NK-92 (cell line): Measurements from ENCODE around the gene MFSD11.
"Not testable (repeated sequence)": the region's sequence is repeated elsewhere in the genome, so short reads cannot be mapped to it uniquely, and the experiment has no call there.

ENCODE experiments used
- DNase-seq: peaks from one replicate; lab custom pipeline; 2025; ENCODE audit not compliant: unreplicated experiment; lab: John Stamatoyannopoulos, UW

MFSD11 gene

DNA sequence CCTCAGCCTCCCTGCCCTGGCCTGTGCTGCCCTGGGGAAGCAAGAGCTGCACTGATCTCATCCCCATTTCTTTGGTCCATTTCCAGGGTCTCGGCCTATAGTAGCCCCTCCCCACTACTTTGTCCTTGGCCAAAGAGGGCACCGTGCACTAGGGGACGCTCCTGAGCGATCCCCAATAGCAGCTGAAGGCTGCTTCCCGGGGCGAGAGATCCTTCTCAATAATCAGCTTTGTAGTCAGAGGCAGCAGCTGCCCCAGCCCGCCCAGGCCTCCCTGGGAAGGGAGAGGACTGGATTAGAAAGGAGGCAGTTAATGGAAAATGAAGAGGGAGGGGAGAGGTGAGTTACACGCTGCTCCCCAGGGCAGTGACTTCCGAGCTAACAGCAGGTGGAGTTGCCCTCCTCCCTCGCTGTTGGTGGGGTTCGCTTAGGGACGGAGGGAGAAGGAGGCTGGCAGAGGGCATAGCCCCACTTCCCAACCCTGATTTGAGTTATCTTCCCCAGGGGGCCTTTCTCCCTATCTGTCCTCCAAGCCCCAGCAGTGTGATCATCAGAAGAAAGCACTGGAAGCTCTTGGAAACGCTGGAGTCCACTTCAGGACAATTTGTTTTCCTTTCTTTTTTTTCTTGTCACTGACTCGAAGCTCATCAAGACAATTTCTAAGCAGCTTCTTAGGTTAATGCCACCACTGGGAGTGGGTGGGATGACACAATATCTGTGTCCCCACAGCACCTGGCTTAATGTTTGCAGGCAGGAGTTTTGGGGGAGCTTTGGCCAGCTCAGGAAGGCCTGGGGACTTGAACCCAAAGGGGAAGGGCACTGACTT, 29.7 kb upstream of the MFSD11 start:
- DNase-seq: no peak

DNA sequence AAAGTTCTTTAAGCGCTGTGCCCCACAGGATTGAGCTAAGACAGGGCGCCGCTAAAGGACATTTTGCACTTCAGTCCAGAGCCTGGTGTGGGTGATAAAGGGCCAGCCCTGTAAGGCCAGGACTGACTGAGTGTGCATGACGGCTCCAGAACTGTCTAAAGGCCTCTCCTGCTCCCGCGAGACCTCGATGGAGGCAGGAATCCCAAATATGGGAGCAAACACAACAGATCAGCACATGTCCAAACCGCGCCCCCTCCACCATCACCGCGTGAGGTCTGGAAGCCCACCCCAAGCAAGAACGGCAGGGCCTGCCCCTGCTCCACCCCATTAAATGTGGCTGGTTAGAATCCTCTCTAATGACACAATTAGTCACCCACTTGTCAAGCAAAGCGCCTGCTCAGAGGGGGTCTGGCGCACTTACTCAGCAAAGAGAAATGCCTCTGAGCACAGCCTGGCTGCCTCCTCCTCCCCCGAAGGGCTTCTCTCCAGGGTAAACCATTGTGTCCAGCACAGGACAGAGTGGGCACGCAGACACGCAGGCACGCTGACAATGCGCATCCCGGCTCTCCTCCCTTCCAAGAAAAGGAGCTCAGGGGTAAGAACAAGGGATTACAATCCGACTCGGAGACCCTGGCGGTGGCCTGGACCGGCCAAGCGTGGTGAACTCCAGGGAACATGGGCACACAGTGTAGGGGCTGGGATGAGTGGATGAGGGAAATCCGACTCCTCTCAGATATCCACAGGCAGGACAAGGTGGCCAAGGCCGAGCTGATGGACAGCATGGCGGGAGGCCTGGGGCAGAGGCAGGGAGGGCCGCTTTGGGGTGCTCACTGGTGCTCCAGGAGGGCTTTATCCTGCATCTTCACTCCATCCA, 28.6 kb upstream of the MFSD11 start:
- DNase-seq: no peak

DNA sequence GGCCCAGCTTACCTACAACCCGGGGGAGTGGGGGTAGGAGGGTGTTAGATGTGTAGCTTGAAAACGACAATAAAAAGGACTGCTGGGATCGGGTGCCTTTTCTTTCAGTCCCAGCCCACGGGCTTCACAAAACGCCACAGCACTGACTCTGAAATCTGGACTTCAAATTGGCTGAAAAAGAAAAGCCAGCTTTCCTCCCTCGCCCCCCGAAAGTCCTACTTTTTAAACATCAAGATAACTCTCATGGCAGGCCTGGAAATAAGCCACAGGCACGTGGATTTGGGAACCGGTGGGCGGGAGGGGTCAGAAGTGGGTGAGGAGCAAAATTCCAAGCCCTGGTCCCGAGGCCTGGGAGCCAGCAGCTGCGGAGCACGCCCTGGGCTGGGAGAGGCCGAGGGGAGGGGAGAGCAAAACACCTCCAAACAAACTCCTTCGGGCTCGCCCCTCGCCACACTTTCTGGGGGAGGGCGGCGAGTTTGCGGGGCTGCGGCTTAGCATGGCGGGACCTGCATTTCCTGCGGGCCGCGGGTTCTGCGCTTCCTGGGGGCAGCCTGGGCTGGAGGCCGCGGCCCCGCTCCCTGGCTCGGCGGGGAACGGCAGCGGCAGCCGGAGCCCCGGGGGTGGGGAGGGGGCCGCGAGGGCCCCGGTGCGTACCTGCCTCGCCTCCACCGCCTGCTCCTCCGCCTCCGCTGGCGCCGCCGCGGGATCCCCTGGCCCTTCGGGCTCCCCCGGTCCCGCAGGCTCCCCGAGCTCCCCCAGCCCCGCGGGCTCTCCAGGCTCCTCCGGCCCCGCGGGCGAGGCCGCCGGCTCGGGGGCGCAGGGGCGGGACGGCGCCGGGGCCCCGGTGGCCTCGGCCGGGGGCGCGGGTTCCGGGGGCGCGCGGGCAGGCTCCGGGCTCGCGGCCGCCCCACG, 27.7 kb upstream of the MFSD11 start:
- DNase-seq: not testable (repeated sequence)

DNA sequence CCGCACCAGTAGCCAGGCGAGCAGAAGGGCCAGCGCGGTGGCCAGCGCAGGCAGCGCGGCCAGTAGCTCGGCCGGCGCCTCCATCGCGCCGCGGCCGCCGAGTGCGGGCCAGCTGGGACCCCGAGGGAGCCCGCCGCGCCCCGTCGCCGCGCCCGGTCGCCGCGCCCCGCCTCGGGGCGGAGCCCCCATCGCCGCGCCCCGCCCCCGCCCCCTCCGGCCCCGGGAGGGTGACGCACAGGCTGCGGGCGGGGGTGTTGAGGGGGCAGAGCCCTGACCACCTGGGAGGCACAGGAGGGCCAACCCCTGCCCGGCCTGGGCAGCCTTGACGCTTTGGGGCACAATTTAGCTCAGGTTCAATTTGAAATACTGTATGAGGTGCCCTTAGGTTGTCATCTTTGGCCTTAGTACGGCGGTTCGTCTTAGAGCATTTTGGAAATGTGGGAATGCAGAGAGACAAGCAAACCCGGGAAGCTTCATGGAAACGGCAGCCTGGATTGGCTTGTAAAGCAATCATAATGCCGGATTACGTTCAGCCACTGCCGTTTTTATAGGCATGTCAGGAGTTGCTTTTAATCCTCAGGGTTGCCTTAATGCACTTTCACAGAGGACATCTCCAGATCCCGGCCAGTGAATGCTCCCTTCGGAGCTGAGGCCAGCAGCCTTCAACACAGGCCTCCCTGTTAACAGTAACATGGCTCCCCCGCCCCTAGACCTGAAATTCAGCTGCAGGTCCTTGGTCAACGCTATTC, 26.9 kb upstream of the MFSD11 start, which contains the start of gene MXRA7:
Gene MXRA7, minus strand, starts transcription at position 103 of the 749 bp plus-strand sequence. Its CDS starts 19 bp downstream, at position 84.
- no peak for DNase-seq

DNA sequence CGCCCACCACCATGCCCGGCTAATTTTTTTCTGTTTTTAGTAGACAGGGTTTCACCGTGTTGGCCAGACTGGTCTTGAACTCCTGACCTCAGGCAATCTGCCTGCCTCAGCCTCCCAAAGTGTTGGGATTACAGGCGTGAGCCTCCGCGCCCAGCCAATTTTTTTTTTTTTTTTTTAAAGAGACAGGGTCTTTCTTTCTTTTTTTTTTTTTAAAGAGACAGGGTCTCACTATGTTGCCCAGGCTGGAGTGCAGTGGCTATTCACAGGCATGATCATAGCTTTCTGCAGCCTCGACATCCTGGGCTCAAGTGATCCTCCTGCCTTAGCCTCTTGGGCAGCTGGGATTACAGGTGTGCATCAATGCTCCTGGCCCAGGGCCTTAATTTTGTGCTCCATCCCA, 25.6 kb upstream of the MFSD11 start:
- DNase-seq: not testable (repeated sequence)

DNA sequence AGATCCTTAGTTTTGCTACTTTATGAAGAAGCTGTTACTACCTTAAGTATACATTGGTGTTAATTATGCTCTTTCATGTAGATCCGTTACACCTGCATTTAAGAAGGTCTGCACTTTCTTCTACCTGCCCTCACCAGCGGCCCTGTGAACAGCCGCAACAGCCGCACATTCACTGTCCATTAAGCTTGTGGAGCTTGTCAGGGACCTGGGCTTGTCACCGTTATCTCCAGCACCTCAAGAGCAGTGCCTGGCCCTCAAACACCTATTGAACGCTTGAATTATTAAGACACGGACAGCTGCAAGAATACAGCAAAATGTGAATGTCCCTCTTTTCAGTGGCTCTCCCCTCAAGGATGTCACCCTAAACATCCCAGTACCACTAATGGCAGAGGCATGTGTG, 24.2 kb upstream of the MFSD11 start:
- no peak for DNase-seq

DNA sequence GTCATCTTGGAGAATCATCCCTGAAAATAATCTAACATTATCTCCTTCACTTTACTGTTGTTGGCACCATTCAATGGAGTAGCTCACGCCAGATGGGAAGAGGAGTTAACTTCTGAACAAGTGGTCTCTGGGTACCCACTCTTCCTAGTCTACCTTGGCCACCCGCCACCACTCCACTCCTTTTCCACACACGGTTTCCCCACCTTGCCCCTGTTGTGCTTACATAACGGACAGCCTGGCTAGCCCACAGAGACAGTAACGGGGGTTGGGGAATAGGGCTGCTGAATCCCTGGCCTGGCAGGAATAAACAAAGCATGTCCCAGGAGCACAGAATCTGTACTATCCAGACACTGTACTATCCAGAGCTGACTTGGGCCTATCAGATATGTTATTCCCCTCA, 23.6 kb upstream of the MFSD11 start:
- DNase-seq: no peak

DNA sequence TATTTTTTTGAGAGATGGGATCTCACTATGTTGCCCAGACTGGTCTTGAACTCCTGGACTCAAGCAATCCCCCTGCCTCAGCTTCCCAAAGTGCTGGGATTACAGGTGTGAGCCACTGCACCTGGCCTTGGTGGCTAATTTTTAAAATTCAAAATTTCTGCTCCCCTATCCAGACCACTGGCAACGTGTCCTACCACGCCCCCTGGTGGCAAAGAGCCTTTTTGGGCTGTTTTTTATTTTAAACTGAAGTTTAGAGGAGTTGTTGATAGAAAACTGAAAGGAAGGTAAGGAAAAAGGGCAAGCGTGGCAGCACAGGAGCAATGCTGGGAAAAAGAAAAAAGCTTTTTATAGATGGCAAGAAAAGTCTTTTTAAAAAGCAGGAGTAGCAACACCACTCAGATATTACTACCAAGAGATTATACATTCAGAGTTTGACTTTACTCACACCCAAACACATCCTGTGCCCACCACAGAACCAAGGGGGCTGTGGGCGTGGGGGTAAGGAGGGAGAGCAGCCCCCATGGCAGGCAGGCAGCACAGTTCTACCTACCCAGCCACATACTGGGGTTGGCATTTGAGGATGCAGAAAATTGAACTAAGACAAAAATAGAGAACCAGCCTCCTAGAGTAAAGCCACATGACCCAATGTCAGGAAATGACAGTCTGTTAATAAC, 23.0 kb upstream of the MFSD11 start:
- no peak for DNase-seq

DNA sequence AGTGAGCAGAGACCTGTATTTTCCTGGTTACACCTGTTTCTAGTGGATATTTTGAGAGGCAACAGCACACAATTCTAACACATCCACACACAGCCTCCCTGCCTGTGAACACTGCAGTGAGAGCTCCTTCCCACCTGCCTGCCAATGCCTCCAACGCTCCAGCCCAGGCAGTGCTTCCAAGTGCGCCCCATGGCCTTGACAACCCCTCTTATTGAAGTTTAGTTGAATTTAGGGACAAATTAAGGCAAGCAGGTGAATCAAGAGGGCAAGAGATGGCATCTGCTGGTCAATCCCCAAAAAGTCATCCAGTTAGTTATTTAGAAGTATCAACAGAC, 22.5 kb upstream of the MFSD11 start:
- no peak for DNase-seq

DNA sequence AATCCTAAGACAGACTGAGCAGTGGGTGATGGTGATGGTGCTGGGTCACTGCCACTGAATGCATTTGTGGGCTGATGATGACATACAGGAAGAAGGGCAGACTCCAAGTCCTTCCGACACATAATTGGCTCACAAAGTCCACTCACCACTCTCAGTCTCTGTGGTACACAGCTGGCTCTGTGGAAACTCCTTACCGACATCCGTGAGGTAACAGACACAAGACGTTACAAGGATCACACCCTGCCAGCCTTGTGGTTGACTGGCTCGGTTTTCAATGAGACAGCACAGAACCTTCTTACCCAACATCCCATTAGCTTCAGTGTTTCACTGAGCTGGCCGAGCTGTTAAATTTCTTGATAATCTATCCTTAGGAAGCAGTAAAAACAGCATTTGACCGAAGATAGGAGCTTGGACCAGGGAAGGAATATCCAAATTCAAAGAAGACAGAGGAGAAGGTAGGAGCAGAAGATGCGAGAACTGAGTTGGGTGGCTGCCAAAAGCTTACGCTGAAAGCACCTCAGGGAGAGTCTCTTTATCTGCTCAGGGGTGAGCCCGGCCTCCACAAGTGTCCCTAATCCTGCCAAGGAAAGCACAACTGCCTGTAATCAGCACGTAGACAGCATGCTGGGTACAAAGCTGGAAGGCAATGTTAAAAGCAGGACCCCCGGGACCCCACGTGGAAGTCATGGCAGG, 21.6 kb upstream of the MFSD11 start:
- DNase-seq: no peak

DNA sequence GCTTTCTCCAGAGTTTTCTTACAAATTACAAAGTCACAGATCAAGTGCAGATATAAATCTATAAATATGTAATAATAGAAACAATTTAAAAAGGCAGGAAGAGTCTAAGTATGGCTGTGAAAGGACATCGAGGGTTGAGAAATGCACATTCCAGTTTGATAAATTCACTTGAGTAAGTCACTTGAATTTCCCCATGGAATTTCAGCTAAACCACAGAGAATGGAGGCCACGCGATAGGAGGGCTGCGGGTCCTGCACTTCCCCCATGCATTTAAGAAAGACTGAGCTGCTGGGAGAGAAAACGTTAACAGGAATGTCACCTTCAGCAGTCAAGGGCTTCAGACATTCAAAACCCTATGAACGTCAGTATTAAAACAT, 21.1 kb upstream of the MFSD11 start:
- no peak for DNase-seq

DNA sequence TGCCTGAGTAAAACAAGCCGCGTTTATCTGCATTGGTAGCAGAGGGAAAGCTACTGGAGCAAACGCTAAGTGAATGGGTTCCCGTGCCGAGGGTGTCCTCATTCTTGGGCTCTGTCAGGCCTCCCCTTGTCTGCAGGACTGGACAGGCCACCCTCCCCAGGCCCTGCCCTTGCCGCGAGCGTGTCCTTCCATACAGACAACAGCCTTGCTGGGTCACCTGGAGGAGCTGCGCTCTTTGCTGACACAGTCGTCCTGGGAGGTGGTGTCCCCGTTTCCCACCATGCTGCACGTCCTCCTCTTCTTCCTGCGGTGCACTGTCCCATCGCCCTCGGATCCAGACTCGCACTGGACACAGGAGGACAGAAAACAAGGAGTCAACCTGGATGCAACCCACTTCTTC, 19.4 kb upstream of the MFSD11 start:
- no peak for DNase-seq

DNA sequence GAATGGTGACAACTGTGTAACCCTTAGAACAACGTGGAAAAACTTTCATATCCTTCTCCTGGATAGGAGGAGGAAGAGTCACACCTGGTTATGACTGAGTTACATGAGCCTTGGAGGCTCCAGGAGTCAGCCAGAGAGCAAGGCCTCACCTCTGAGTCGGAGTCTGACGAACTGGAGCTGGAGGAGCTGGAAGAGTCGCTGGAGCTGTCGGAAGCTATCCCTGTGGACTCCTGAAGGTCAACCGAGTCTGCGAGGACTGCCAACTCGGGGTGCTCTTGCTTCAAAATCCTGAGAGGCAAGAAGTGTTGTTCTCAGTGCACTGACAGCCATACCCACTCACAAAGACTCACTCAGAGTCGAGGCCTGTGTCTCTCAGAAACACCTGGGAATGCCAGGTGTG, 17.7 kb upstream of the MFSD11 start:
- DNase-seq: no peak

DNA sequence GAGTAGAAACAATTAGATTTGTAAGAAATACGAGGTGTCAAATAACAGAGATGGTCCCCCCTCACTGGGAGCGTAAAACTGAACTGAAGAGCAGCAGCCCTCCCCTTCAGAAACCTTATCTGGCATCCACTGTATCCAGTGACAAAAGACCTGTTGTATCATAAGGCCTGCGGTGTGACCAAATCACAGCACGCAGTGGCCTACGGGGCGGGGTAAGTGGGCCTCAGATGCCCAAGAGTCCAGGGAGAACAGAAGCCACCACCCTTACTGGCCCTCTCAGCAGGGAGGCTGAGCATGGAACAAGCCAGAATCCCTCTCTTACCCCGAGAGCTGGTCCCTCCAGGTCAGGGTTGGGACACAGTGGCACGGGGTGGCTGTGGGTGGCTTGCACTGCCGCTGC, 17.0 kb upstream of the MFSD11 start:
- DNase-seq: no peak

DNA sequence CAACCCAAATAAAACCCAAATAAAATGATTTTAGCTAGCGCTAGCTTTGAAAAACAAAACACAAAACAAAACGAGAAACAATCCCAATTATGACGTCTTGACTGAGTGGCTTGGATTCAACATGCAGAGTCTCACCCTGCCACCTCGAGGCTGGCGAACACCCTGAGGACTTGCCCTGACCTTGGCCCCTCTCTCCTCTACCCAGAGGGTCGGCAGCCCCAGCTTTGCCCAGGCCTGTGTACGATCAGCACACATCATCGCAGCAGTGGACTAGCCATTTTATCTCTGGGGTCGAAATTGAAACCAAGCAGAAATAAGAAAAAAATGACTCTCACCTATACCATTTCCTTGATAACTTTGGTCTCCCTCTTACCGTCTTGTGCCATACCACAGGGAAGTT, 16.5 kb upstream of the MFSD11 start:
- no peak for DNase-seq

DNA sequence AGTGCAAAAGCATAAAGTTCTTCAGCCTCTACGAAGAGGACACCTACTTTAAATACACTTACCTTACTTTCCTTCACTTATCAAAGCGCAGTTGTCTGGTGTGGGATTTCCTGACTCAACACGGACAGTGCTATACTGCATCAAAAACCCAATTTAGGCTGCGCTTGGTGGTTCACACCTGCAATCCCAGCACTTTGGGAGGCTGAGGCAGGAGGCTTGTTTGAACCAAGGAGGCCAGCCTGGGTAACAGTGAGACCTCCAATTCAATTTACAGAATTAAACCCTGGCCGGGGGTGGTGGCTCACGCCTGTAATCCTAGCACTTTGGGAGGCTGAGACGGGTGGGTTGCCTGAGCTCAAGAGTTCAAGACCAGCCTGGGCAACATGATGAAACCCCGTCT, 15.6 kb upstream of the MFSD11 start:
- no peak for DNase-seq

DNA sequence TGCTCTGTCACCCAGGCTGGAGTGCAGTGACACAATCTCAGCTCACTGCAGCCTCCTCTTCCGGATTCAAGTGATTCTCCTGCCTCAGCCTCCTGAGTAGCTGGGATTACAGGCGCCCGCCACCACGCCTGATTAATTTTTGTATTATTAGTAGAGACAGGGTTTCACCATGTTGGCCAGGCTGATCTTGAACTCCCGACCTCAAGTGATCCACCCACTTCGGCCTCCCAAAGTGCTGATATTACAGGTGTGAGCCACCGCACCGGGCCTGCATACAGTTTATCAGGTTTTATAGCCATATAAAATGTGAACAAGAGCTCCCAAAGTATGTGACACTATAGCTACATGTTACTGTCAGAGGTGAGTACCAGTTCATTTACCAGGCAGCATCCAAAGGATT, 14.9 kb upstream of the MFSD11 start:
- DNase-seq: not testable (repeated sequence)

DNA sequence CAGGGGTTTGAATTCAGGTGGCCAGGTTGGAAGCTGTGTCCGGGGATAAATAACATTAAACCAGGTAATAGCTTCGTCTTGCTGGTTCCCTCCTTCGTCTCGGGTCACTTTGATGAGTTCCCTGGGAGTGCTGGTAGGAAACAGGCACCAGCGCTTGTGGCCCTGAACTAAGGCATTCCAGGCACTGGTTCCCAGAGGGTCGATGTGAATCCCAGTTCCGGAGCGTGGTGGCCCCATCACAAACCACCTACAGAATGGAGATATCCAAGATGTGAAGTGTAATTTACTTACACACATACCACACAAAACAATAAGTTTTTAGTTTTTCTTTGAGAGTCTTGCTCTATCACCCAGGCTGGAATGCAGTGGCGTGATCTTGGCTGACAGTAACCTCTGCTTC, 14.1 kb upstream of the MFSD11 start:
- no peak for DNase-seq

DNA sequence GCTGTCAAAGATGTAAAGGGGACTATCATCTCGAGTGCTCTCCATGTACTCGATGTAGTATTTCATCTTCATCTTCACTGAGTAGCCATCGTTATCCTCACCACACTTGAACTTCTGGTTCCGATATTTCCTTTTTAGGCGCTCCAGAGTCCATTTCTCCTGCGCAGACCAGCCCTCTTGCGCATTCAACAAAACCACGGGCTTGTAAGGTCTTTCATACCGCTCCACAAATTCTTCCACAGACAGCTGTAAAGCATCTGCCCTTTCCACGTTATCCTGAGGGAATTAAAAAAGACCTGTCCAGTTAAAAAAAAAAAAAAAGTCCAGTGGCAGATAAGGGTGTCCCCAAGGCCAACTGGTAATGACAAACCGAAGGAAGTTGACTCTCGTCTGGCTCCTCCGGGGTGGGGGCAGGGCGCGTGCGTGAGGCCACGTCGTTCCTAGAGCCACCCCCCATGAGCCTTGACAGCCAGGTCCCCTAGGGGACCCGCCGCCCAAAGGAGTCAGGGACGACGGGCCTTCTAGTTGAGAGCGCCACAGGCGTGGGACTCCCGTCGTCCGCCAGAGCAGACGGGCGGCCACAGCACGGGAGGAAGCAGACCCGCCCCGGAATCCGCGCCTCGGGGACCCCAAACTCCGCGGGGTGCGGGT, 12.2 kb upstream of the MFSD11 start:
- DNase-seq: no peak
